DOHH2 (cell line): ENCODE results near the gene MGAT3.

Experiments used
- CTCF ChIP-seq: fragments of 200-600 bp; sonication (generic); IDR thresholded peaks from one replicate; pipeline ENCODE4 v1.5.1; 2014; ENCODE audit warnings: antibody characterized with exemption, mild to moderate bottlenecking, low read depth, low read length; ENCODE audit not compliant: poor library complexity, severe bottlenecking
- EZH2phosphoT487 ChIP-seq: fragments of 200-600 bp; sonication (generic); IDR thresholded peaks from 2 replicates; pipeline ENCODE4 v1.6.1; 2017; ENCODE audit warnings: borderline replicate concordance, mild to moderate bottlenecking, antibody characterized with exemption, low read length, moderate library complexity, mixed read lengths

- TF ChIP-seq EZH2phosphoT487 (no peak), CTCF (no peak)
Observed at GRCh38 chr22:39472570-39473556, 16.1 kb downstream of the MGAT3 start.
